ENCODE data around the gene GPATCH1.
"Not testable (repeated sequence)": the region's sequence is repeated elsewhere in the genome, so short reads cannot be mapped to it uniquely, and the experiment has no call there.

GPATCH1 gene

DNA sequence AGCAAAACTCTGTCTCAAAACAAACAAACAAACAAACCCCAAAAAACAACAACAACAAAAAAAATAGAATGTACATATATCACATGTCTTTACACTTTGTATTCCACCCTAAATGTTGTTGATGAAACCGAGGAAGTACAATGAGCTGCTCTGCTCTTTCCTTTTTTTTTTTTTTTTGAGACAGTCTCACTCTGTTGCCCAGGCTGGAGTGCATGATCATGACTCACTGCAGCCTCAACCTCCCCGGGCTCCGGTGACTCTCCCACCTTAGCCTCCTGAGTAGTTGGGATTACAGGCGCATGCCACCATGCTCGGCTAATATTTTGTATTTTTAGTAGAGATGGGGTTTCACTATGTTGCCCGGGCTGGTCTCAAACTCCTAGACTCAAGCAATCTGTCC lies 82.5 kb downstream of the GPATCH1 start:
- FAIRE-seq: no peak

DNA sequence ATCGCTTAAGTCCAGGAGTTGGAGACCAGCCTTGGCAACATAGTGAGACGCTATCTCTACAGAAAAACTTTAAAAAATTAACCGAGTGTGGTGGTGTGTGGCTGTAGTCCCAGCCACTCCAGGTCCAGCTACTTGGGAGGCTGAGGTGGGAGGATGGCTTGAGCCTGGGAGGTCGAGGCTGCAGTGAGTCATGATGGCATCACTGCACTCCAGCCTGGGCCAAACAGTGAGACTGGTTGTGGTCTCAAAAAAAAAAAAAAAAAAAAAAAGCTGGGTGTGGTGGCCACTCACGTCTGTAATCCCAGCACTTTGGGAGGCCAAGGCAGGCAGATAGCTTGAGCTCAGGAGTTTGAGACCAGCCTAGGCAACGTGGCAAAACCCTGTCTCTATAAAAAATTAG lies 85.1 kb downstream of the GPATCH1 start:
- FAIRE-seq: not testable (repeated sequence)

DNA sequence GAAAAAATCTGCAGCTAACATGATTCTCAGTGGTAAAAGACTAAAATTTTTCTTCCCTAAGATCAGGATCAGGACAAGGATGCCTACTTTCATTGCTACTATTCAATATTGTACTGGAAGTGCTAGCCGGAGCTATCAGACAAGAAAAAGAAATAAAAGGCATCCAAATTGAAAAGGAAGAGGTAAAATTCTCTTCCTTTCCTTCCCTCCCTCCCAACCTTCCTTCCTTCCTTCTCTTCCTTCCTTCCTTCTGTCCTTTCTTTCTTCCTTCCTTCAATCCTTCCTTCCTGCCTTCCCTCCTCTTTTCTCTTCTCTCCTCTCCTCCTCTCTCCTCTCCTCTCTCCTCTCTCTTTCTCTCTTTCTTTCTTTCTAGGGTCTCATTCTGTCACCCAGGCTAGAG lies 86.5 kb downstream of the GPATCH1 start:
- FAIRE-seq: no peak

DNA sequence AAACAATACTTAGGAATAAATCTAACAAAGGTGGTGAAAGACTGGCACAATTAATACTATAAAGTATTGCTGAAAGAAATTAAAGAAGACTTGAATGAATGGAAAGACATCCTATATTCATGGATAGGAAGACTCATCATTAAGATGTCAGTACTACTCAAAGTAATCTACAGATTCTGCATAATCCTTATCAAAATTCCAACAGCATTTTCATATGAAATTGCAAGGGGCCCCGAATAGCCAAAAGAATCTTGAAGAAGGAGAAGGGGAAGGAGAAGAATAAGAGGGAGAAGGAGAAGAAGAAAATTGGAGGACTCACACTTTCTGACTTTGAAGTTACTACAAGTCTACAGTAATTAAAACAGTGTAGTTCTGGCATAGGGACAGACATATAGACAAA lies 87.5 kb downstream of the GPATCH1 start:
- no peak for FAIRE-seq

DNA sequence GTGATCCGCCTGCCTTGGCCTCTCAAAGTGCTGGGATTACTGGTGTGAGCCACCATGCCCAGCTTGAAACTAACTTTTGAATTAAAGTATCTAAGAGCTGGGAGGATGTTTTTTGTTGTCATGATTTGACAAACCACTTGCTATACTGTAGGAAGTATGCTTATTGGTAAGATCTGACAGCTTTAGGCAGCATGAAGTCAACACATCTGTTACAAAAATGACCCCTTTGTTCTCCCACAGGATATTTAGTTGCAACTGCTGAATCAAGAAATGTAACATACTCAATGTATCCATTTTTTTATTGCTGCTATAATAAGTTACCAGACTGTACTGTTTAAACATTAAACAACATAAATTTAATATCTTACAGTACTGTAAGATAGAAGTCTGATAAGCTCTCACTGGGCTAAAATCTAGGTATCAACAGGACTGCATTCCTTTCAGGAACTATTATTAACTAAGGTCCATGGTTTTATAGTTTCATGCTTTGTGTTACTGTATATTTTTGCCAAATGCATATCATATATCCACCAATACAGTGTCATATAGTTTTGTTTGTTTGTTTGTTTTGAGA lies 90.3 kb downstream of the GPATCH1 start:
- FAIRE-seq: no peak

DNA sequence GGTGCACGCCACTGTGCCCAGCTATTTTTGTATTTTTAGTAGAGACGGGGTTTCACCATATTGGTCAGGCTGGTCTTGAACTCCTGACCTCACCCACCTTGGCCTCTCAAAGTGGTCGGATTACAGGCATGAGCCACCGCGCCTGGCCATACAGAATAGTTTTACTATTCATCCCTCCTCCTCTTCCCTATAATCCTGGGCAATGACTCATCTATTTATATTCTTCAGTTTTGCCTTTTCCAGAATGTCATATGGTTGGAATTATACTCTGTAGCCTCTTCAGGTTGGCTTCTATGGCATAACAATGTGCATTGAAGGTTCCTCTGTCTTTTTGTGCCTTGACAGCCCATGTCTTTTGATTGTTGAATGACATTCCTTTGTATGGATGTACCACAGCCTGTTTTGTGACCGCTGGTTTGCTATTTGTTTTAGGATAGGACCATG lies 91.0 kb downstream of the GPATCH1 start:
- no peak for FAIRE-seq

DNA sequence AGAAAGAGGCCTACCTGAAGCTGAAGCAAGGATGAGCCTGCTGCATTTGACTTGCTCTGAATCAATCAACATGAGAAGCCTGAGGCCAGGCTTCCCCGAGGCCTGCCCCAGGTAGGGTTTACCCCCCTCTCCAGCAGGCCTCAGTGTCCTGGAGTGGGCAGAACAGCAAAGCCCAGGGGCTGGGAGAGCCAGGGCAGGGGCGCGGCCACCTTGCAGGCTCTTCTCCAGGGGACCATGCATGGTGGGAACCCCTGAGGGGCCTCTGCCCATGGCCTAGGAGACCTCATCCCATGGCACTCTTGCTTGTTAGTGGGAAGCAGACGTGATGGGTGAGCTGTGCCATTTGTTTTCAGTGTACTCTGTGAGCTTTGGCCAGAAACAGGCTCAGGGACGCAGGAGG lies 93.2 kb downstream of the GPATCH1 start:
- FAIRE-seq: no peak

DNA sequence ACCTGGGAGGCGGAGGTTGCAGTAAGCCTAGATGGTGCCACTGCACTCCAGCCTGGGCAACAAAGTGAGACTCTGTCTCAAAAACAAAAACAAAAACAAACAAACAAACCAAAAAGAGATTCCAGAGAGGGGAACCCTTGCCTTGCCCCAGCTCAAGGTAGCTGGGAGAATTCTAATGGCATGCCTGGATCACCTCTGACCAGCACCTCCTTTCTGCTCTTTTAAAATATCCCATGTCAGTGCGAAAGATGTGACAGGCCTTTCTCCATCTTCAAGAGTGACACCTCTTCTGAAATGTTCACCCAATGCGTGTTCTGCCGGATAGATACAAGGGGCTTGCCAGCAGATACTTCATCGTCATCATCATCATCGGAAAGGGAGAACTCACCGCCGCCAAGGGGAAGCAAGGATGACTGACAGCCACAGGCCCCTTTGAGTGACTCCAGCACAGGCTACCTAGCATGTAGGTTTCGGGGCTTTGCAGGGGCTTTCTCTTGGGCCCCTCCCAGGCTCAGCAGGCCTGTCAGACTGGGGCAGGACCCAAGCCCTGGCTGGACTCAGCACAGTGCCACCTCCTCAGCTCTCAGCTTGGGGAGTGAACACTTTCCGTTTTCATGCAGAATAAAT lies 94.3 kb downstream of the GPATCH1 start:
- FAIRE-seq: no peak

DNA sequence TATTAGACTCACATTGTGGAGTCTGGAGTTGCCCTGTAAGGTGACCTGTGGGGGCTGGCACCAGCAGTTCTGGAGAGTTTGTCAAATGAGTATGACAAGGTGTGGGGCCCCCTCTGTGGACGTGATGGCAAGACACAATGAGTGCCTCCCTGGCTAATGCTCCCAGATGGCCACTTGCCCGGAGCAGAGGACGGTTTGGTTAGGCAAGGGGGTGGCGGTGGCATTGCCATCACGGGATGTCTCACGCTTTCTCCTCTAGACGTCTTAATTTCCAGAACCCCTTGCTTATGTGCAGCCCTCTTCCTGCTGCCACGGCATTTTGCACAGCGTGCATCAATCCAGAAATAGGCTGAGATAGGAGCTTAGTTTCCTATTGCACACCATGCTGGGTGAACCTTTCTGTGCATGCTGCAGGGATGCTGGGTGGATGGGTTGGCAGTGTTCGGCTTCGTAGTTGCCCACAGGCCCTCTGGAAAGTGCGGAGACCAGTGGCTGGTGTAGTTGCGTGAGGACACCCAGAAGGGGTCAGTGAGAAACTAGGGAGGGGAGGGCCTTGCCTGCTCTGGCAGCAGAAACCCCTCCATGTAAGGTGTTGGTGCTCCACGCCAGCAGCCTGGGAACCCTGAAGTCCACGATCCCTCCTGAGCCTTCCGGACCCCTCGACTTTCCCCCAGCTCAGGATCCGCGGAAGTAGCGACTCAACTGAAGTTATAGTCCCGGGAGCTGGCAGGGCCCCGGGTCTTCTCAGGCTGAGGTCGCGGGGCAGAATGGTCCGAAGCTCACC lies 95.1 kb downstream of the GPATCH1 start:
- no peak for FAIRE-seq

DNA sequence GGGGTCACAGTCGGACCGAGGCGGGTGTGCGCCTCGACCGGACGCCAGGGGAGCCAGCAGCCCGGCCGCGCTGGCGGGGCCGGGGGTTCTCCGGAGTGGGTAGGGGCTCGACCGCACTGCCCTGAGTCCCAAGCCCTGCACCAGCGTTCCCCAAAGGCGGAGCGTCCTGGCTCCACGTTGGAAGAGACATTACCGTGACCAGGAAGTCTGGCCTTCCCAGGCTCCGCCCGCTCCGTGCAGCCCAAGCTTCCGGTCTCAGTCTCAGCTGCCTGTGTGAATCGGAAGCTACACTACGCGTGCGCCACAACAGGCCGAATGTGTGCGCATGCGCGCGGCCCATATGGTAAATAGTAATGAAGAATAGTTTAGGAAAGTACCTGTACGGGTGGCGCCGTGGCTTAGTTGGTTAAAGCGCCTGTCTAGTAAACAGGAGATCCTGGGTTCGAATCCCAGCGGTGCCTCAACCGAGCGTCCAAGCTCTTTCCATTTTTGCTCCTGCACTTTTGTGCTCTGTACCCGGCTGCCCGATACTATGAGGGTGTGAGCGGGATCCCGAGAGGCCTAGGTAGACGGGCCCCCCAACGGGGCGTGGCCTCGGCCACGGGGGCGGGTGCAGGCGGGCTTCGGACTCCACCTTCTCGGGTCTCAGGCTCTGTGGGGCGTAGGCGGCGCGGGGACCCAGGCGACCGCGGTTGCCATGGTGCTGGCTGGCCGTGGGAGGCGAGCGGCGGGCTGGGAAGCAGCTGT lies 95.9 kb downstream of the GPATCH1 start:
- peak; percentile 94 for FAIRE-seq

DNA sequence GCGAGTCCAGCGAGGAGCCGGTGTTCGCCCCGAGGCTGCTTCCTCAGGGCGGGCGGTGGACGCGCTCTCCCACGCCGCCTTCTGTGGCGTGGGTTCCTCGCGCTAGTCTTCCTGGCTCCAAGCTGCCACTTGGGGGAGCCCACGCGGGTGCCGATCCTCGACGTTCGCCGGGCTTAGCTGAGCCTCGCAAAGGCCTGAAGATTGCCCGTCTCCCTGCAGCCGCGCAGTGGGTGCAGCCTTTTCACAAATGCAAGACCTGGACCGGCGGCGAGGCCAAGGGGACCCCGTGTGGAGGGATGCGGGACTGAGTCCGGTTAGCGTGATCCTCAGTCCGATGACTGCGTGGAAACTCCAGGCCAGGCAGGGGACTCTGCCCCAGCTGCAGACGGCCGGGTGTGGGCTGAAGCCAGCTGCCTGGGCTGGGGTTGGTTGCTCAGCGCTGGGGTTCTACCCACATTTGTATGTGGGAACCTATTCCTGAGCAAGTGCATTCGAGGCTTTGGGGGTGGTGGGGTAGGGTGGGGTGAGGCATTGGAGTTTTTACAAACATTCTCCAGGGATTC lies 96.5 kb downstream of the GPATCH1 start:
- no peak for FAIRE-seq

Data from endometrium (tissue), 2 donors.